K562 (cell line): Measurements from ENCODE around the gene RAP2B.

Source experiments
- CHCHD3 ChIP-seq: fragments of 250-450 bp; sonication (Bioruptor Pico); IDR thresholded peaks from 2 replicates; pipeline ENCODE4 v2.1.2; 2022; ENCODE audit warnings: mild to moderate bottlenecking
- MAZ ChIP-seq, 2 experiments: fragments of 450-650 bp in 1 of 2; sonication (generic) in 1 of 2; formaldehyde crosslinking; IDR thresholded peaks in 1 of 2; conservative IDR thresholded peaks in 1 of 2; 2 replicates each; pipeline versions ENCODE4 v1.4.0 to v1.5.0; 2020; ENCODE audit warnings: mild to moderate bottlenecking in 1 of 2, missing genetic modification reagents in 1 of 2
- NFIC ChIP-seq: fragments of 450-650 bp; IDR thresholded peaks from 2 replicates; pipeline ENCODE4 v1.6.1; 2017; ENCODE audit warnings: mild to moderate bottlenecking, inconsistent platforms
- NFYB ChIP-seq: IDR thresholded peaks from 2 replicates; pipeline ENCODE4 v1.6.1; 2011; ENCODE audit warnings: mild to moderate bottlenecking, moderate library complexity; ENCODE audit not compliant: insufficient read length; ENCODE audit errors: extremely low read depth
- PKNOX1 ChIP-seq: fragments of 450-650 bp; IDR thresholded peaks from 2 replicates; pipeline ENCODE4 v1.6.1; 2016
- PRPF4 ChIP-seq: fragments of 200-400 bp; formaldehyde crosslinking; IDR thresholded peaks from one replicate; pipeline ENCODE4 v1.6.1; 2017; ENCODE audit warnings: low read length, low read depth, mild to moderate bottlenecking; ENCODE audit not compliant: insufficient read depth, poor library complexity, severe bottlenecking
- SREBF2 ChIP-seq: sonication (generic); formaldehyde crosslinking; IDR thresholded peaks from 2 replicates; pipeline ENCODE4 v1.4.0; 2020; ENCODE audit warnings: mild to moderate bottlenecking, missing genetic modification reagents
- TEAD4 ChIP-seq, 2 experiments: sonication (generic) in 1 of 2; formaldehyde crosslinking in 1 of 2; IDR thresholded peaks; 2 replicates each; pipeline versions ENCODE4 v1.6.1 to v1.8.0; 2012 to 2022; ENCODE audit warnings: borderline replicate concordance in 1 of 2, inconsistent platforms in 1 of 2, low read length in 1 of 2, mild to moderate bottlenecking in 1 of 2, missing genetic modification reagents in 1 of 2
- YY1 ChIP-seq, 3 experiments: IDR thresholded peaks; 2 replicates each; pipeline ENCODE4 v1.6.1; 2011; ENCODE audit warnings: low read length in 2 of 3, mild to moderate bottlenecking in 2 of 3, moderate library complexity in 2 of 3, borderline replicate concordance in 1 of 3, control low read depth in 1 of 3, low read depth in 1 of 3; ENCODE audit not compliant: insufficient read depth in 3 of 3, insufficient replicate concordance in 2 of 3, control insufficient read depth in 1 of 3, insufficient read length in 1 of 3; ENCODE audit errors: extremely low read depth in 1 of 3
- ZNF121 ChIP-seq: sonication (generic); formaldehyde crosslinking; conservative IDR thresholded peaks from 2 replicates; pipeline ENCODE4 v1.8.0; 2022; ENCODE audit warnings: missing genetic modification reagents
- TF ChIP-seq, protein P1 (sequence below), 3 experiments: IDR thresholded peaks in 2 of 3; conservative IDR thresholded peaks in 1 of 3; 2 replicates each; pipeline ENCODE4 v1.5.1; 2011 to 2012; ENCODE audit warnings: low read length in 3 of 3, mild to moderate bottlenecking in 3 of 3, control low read depth in 2 of 3, improper control_type of control experiment in 1 of 3, inconsistent platforms in 1 of 3, low read depth in 1 of 3, mixed read lengths in 1 of 3, moderate library complexity in 1 of 3; ENCODE audit not compliant: insufficient read depth in 2 of 3

- TF ChIP-seq, protein P1, sequence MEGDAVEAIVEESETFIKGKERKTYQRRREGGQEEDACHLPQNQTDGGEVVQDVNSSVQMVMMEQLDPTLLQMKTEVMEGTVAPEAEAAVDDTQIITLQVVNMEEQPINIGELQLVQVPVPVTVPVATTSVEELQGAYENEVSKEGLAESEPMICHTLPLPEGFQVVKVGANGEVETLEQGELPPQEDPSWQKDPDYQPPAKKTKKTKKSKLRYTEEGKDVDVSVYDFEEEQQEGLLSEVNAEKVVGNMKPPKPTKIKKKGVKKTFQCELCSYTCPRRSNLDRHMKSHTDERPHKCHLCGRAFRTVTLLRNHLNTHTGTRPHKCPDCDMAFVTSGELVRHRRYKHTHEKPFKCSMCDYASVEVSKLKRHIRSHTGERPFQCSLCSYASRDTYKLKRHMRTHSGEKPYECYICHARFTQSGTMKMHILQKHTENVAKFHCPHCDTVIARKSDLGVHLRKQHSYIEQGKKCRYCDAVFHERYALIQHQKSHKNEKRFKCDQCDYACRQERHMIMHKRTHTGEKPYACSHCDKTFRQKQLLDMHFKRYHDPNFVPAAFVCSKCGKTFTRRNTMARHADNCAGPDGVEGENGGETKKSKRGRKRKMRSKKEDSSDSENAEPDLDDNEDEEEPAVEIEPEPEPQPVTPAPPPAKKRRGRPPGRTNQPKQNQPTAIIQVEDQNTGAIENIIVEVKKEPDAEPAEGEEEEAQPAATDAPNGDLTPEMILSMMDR (IDR thresholded peaks at IDR 0.05 in 2 of 3, conservative IDR thresholded peaks at IDR 0.05 in 1 of 3; ENCODE audit: insufficient read depth in 2 of 3, low read depth in 1 of 3, low read length in 3 of 3), result no peak
- TF ChIP-seq CHCHD3, result no peak
- no peak for TF ChIP-seq PKNOX1
- no peak for TF ChIP-seq MAZ (CRISPR knock-in tag; conservative IDR thresholded peaks at IDR 0.05 in 1 of 2, IDR thresholded peaks at IDR 0.05 in 1 of 2)
- TF ChIP-seq SREBF2, result no peak
- TF ChIP-seq PRPF4, result no peak
- no peak for TF ChIP-seq YY1 (IDR thresholded peaks at IDR 0.05; ENCODE audit: borderline replicate concordance in 1 of 3, control insufficient read depth in 1 of 3, extremely low read depth in 1 of 3, insufficient read depth in 3 of 3, insufficient read length in 1 of 3, insufficient replicate concordance in 2 of 3, low read depth in 1 of 3, low read length in 2 of 3)
- TF ChIP-seq NFIC, result no peak
- TF ChIP-seq ZNF121 (CRISPR knock-in tag), result no peak
- no peak for TF ChIP-seq NFYB
- no peak for TF ChIP-seq TEAD4 (IDR thresholded peaks at IDR 0.05; ENCODE audit: low read length)
- TF ChIP-seq TEAD4 (CRISPR knock-in tag; IDR thresholded peaks at IDR 0.05; ENCODE audit: borderline replicate concordance), result no peak
Observed at GRCh38 chr3:153169793-153170383, 7.9 kb downstream of the RAP2B start.
